G401 (cell line): ENCODE measurements around the gene TXNRD2. TPM values are rescaled to one million over a fixed set of nuclear protein-coding genes. Genes with fewer than 3 reads are reported as not detected.

ENCODE experiments used
- DNase-seq: peaks from one replicate; pipeline ENCODE4 v3.0.0-alpha.2; 2015; ENCODE audit warnings: low spot score
- in situ Hi-C: cut with HindIII; loops from 2 replicates; pipeline ENCODE4 v1.10.0; 2016; ENCODE audit warnings: low sequenced_read_pairs, mixed read lengths
- total RNA-seq: library from RNA; depleted of rRNA; stranded (reverse); fragments of >200 nt; shearing (Covaris generic); gene quantifications from 2 replicates; pipeline ENCODE4 v1.2.3, GENCODE V29; 2014; rRNA removed

TXNRD2 gene
- 86.5 and 96.6 TPM in 2 replicates for total RNA-seq

DNA sequence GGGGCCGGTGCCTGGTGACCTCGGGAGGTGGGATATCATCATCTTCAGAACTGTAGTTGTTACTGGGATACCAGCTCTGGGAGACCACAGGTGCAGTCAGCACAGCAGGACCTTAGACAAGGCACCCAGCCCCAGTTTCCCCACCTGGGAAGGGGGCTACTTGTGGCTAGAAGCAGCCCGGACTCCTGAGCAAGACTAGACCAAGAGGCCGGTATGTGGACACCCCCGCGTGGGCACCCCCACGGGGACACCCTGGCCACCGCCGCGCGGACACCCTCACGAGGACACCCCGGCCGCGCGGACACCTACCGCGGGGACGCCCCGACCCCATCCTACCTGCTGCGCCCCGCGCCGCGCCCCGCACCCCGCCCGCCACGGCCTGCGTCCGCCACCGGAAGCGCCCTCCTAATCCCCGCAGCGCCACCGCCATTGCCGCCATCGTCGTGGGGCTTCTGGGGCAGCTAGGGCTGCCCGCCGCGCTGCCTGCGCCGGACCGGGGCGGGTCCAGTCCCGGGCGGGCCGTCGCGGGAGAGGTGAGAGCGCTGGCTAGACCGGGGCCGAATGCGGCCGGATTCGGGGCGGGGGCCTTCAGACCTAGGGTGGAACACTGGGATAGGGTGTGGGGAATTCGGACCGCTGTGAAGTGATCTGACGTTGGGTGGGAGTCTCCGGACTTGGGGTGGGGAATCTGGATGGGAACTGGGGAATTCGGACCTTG, at the start of gene TXNRD2, which contains the start of gene COMT:
TXNRD2 (minus strand) TSS at position 454 of the 718 bp plus-strand sequence; CDS start at position 439, 15 bp downstream.
COMT (plus strand) TSS at position 408 of the 718 bp plus-strand sequence. CDS start 20,755 bp downstream, outside the sequence.
- in situ Hi-C loops: no loop called here
- DNase-seq: peak; percentile 61

DNA sequence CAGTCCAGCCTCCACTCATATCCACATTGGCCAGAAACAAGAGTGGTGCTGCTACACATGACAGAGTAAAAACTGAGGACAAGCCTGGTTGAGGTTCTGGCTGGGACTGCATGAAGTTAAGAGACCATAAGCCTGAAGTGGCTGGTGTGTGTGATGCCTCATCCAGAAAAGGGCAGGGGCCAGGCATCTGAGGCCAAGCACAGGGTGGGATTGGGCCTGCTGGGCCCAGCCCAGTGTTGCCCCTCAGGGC, 49.7 kb upstream of the TXNRD2 start:
- no peak for DNase-seq
- in situ Hi-C loops: no loop called here

- no peak for DNase-seq
- in situ Hi-C loops: no loop called here
Measured at GRCh38 chr22:19990609-19991394, 49.2 kb upstream of the TXNRD2 start.

DNA sequence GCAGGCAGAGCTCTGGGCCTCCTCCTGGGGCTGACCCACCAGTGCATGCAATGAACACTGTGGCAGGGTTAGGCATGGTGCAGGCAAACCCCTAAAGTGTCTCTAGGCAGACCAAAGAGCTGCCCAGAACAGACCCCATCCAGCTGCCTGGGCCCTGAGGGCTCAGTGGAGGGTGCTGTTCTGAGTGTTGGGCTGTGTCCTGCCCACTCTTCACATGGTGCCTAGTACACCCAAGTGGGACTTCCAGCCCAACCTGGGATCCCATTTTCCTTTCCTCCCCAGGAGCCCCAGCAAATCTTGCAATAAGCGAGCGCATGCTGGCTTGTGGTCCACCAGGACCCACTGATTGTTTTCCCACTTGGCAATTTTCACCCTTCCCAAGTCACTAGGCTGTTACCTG, 48.6 kb upstream of the TXNRD2 start:
- in situ Hi-C loops: no loop called here
- no peak for DNase-seq

DNA sequence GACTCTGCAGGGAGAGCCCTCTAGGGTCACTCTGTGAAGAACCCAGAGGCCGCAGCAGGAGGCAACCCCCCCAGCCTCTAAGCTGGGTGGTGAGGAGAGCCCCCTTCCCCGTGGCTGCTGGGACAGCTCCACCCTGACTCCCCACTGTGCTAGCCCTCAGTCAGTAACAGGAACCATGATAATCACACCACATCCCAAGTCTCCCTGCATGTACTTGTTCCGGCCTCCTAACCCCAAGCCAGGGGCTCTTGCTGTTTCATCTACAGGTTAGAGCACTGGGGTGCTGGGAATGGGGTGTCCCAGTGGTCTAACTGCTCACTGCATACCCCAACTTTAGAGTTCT, 48.1 kb upstream of the TXNRD2 start:
- DNase-seq: no peak
- in situ Hi-C loops: no loop called here

- DNase-seq: no peak
- in situ Hi-C loops: no loop called here
Measured at GRCh38 chr22:19988965-19989724, 47.5 kb upstream of the TXNRD2 start.

DNA sequence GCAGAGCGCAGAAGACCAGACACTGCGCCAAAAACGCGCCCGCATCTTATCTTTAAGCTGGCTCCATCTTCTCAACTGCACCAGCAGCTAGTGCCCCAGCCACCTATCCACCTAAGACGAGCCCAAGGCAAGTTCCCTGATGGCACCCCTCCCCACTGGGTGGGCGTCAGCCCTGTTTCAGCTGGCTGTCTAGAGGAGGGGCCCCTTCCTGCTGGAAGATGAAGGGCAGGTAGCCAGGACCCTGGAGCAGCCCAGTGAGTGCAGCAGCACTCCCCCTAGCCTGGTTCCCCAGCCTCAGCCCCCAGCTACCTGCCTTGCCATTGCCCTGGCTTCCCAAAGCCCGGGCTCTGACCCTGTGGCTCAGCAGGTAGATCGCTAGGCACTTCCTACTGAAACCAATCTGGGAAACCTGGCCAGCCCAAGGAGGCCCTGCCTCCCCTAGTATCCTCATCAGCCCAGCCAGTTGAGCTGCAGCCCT, 46.8 kb upstream of the TXNRD2 start:
- in situ Hi-C loops: no loop called here
- no peak for DNase-seq

- in situ Hi-C loops: no loop called here
- DNase-seq: no peak
Measured at GRCh38 chr22:19987394-19988306, 46.0 kb upstream of the TXNRD2 start.

DNA sequence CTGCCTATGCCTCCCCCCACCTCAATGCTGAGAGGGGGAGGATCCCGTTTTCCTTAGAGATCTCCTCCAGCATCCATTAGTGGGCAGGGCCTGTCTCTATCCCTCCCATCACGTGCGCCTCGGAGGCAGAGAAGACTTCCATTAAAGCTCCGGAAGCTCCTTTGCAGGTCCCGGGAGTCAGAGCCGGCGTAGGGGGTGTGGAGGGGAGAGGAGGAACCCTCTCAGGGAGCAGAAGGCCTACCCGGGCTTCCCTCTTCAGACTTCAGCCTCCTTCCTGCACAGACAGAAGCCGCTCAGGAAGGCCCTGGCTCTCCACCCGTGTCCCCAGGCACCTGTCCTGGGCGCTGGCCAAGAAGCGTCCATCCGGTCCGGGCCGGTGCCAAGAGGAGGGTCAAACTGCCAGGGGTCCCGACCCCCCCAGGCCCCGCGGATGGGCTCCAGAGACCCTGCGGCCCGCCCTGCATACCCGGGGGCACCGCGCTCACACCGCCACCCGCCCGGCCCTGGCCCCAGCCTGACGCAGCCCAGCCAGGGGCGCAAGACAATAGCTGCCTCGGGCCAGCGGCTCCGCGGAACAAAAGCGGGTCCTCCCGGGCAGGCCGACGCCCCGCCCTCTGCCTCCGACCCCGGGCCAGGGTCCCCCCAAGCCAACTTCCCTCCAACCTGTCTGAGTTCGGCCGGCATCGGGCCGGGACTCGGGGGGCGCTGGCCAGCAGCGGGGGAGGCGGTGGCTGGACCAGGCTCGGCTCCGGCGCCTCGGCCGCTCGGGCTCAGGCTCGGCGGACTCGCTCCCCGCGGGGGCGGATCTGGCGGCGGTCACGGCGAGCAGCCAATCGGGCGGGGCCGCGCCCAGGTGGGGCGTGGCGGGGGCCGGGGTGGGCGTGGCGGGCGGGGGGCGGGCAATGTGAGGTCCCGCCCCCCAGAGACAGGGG, 45.1 kb upstream of the TXNRD2 start:
- peak; percentile 59 for DNase-seq
- in situ Hi-C loops: no loop called here

DNA sequence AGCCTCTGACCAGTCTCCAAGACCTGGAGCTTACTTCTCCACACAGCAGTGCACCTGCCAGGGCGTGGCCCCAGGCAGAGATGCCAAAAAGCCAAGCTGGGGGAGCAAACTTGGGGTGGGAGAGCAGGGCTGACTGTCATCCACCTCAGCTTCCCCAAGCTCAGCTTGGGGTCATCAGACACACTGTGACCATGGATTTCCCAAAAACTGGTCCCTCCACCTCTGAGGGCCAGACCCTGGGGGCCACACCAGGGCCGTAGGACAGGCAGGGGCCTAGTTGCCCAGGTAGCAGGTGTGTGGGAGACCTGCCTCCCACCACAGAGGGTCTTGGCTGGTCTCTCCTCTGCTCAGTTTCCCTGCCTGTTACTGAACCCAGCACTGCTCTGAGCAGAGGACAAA, 44.4 kb upstream of the TXNRD2 start:
- in situ Hi-C loops: no loop called here
- DNase-seq: no peak

GRCh38 chr22:19984851-19985811, 43.5 kb upstream of the TXNRD2 start:
- DNase-seq: no peak
- in situ Hi-C loops: no loop called here

GRCh38 chr22:19984201-19984753, 42.7 kb upstream of the TXNRD2 start:
- DNase-seq: no peak
- in situ Hi-C loops: no loop called here

GRCh38 chr22:19983741-19984140, 42.1 kb upstream of the TXNRD2 start:
- in situ Hi-C loops: no loop called here
- DNase-seq: no peak

DNA sequence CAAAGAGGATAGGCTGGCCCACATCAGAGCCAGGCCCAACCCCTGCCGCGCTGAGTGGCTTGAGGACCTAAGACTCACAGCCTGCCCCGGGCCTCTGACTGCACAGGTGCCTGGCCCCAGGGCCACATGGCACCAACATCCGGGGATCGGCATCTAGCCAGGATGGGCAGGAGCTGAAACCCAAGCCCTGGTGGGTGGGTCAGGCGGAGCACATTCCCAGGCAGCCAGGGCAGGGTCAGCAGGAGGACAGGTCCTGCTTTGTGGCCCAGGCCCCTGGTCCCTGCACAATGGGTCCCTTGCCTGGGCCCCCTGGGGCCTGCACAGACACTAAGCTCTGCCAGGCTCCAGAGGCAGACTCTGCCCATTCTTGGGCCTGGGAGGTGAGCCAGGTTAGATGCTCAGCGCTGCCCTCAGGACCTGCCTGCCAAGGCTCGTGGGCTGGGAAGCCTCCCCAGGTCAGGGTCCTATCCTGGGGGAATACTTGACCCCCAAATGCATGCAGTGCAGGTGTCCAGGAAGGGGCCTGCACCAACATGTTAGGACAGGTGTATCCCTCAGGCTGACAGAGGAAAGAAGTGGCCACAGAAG, 41.5 kb upstream of the TXNRD2 start:
- no peak for DNase-seq
- in situ Hi-C loops: no loop called here

GRCh38 chr22:19981961-19982920, 40.6 kb upstream of the TXNRD2 start:
- in situ Hi-C loops: no loop called here
- DNase-seq: no peak
